ENCODE data around the gene RCBTB2.

DNA sequence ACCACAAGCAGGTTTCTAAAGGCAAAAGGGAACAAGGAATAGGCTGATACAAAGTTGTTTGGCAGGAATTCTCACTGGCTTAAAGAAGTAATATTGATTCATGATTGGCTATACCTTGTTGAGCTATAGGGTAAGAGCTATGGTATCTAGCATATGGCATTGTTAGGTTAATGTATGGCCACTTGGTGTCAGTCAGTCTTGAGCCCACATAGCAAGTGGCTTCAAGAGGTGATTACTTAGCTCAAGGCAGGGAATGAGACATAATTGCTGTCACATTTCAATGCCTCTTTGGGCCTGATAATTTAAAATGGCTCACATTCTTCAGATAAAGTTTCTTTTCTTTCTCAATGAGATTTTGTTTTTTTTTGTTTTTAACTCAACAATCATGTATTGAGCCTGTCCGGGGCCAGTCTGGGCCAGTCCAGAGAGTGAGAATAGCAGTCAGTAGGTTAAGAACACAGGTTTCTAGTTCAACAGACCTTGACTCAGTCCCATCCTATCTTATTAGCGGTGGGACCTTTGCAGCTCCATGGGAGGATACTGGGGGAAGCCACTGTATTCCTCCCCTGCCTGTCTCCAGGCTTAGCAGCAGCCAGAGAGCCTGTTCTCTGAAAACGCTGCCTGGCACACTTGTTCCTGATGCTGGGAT is 45.8 kb upstream of the RCBTB2 start:
- TF ChIP-seq, protein P1, sequence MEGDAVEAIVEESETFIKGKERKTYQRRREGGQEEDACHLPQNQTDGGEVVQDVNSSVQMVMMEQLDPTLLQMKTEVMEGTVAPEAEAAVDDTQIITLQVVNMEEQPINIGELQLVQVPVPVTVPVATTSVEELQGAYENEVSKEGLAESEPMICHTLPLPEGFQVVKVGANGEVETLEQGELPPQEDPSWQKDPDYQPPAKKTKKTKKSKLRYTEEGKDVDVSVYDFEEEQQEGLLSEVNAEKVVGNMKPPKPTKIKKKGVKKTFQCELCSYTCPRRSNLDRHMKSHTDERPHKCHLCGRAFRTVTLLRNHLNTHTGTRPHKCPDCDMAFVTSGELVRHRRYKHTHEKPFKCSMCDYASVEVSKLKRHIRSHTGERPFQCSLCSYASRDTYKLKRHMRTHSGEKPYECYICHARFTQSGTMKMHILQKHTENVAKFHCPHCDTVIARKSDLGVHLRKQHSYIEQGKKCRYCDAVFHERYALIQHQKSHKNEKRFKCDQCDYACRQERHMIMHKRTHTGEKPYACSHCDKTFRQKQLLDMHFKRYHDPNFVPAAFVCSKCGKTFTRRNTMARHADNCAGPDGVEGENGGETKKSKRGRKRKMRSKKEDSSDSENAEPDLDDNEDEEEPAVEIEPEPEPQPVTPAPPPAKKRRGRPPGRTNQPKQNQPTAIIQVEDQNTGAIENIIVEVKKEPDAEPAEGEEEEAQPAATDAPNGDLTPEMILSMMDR (IDR thresholded peaks at IDR 0.05): no peak
- TF ChIP-seq POLR2A (IDR thresholded peaks at IDR 0.05): no peak
- no peak for TF ChIP-seq EP300 (IDR thresholded peaks at IDR 0.05)
